ENCODE data around the gene C1QL1.

Gene C1QL1

DNA sequence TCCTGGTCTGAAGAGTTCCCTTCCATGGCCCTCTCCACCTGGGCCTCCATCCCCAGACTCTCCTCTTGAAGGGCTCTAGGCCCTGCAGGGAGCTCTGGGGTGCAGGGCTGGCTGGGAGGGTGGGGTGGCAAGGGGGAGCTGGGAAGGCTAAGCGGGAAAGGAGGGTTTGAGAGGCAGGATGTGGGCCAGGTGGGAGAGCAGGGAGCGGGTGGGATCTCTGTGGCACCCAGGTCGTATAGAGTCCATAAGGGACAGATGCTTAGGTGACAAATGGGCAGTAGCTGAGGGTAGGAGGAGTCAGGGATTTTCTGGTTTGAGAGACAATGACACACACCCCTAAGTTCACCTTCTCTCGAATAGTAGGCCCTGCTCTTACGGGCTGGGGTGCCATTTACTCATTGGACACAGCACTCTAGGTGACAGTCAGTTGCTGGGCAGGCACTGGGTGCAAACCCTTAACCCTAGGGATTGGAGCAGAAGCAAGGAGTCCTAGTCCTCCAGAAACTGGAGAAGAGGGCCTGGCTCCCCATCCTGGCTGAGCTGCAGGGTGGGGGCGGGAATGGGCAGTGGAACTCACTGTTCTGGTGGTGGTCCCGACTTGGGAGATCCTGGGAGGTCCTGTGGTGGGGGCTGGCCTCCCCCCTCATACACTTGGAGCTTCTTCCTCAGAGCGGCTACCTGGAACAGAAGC lies 35.9 kb downstream of the C1QL1 start:
- no peak for DNase-seq

DNA sequence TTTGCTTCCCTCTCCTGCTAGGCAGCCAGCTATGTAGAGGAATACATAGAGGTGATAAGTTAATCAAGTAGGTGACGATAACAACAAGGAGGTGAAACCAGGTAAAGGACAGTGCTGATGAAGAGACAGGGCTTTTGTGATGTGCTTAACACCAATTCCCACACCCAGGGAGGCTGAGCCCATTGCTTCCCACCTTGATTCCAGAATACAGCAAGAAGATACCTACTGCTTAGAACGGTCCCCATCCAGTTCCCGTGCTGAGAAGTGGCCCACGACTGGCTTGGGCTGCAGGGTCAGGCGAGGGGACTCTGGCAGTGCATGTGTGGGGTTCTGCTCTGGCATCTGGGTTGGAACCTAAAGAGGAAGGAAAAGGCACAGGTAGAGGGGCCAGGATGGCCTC lies 36.7 kb downstream of the C1QL1 start:
- DNase-seq, result no peak

DNA sequence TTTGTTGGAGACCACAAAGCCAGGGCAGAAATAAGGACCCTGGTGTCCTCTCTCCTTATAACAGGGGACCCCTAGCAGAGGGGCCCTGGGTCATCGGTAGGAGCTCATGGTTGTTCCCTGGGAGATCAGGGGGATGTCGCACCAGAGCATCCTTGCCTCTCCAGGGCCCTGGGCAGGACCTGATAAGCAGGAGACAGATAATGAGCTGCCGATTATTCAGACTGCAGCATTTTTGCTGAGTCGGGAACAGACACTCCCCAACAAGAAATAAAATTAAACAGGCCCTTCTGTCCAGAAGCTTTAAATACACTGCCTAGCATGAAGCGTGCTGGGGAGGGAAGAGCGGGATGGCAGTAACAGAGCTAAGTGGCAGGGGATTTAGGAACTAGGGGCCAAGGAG lies 37.4 kb downstream of the C1QL1 start:
- DNase-seq, result no peak

DNA sequence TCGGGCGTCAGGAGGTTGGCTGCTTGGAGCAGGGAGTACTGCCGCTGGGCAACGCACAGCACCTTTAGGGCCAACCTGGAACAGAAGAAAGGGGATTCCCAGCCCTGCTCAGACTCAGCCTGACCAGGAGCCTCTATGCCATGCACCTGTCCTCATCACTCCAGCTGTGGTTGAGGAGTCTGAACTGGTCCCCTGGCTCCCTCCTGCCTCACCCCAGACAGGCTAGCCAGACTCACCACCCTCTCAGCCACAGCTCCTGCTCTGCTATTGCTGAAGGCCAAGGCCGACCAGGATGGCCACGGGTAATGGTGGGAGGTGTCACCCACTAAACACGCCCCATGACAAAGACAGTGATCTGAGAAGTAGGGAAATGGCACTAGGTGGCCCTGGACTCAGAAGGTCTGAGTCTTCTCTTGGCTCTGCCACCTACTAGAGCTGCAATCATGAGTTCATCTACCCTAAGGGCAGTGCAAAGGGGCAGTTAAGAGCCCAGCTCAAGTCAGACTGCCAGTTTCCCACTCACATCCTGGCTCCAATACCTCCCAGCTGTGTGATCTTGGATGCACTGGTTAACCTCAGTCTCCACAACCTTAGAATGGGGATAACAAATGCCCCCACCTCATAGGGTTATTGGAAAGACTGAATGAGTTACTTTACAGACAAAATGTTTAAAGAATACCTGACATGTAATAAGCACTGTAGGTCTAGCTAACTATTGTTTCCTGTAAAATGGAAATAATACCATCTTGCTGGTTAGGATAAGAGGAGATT lies 39.0 kb downstream of the C1QL1 start:
- DNase-seq, result no peak

DNA sequence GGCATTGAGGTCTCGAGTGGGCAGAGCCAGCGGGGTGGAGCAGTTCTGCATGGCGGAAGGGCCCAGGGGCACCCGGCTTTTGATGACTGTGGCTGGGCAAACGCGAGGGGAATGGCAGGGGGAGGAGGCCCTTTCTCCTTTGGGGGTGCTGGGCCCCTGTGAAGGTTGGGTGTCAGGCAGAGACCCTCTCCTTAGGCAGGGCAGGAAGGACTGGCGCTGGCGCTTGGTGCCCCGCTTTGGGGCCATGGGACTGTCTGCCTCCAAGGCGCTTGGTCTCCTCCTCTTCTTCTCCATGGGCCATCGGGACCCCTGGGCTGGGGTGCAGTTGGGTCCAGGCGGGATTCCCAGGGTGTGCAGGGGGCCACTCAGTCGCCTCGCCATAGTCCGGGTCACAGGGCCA lies 40.0 kb downstream of the C1QL1 start:
- no peak for DNase-seq

DNA sequence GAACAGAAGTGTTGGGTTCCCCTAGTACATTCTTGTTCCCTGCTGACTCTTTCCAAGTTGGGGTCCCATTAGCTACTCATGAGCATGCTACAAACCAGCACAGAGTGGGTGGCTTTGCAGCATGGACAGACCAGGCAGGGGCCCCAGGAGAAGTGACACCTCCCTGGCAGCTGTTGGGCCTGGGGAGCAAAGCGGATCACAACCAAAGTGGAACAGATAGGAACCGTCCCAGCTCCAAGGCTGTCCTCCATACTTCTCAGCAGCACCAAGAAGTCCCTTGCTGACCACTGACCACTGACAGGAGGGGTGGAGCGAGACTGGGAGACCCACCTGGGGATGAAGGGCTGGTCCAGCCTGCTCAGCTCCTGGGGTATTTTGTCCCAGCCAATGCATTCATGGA lies 40.4 kb downstream of the C1QL1 start:
- DNase-seq, result no peak

DNA sequence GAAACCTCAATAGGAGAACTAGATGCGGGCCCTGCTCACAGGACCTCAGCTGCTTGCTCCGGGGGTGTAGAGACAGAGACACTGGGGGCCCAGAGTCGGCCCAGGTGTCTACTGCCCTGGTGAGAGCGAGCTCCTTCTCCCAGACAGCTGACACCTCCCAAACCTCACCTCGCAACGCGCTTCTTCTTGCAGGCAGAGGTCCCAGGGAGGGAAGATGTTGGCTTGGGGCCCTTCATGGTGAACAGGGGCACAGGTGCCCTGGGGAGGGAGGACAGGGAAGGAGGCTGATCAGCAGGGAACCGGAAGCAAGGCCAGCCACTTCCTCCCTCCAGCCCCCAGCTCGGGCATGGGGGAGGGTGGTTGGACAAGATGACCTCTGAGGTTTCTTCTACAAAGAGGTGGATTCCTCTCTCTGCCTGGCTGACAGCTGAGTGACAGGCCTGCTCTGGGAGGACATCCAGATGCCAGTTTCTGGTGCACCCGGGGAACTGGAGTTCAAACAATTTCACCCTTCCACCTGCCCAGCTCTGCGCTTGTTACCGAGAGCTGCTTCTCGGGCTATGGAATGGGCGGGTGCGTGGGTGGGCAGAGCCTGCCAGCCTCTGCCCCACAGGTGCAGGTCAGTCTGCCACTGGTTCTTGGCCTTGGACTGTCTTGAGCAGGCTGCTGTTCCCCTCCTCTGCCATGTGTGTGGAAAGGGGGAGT lies 41.1 kb downstream of the C1QL1 start:
- no peak for DNase-seq

DNA sequence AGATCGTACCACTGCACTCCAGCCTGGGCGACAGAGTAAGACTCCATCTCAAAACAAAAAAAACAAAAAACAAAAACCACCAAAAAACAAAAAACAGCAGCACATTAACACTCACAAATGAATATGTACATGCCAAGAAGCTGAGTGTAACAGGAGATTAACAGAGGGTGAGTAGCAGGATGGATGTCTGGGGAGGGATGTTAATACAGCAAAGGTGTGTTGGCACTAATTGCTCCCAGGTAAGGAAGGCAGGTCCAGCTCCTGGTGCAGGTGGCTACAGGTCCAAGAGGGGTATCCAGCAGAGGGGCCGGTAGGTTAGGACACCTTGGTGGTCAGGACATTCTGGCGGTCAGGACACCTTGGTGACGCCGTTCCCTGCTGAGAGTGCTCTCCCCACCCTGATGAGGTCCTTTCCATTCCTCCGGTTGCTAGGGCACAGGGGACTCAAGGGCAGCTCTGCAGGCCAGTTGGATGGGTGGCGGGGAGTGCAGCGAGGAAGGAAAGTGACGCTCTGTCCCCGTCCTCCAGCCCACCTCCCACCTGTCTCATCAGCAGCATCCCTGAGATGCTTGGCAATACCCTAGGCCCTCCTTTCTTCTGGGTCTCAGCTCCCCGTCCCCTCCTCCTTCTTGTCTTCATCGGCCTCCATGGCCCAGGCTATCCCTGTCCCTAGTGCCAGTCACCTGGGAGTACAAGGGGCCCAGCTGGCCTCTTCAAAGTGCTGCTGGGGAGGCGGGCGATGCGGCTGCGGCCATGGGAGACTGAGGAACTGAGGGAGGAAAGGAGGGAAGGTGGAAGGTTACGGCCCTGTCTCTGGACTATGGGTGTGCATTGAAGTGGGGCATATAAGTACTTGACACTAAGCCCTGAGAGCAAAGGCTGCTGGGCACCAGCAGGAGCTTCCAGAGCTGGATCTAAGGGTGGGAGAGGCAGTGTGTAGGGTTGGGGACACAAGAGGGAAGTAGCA lies 42.1 kb downstream of the C1QL1 start:
- no peak for DNase-seq

DNA sequence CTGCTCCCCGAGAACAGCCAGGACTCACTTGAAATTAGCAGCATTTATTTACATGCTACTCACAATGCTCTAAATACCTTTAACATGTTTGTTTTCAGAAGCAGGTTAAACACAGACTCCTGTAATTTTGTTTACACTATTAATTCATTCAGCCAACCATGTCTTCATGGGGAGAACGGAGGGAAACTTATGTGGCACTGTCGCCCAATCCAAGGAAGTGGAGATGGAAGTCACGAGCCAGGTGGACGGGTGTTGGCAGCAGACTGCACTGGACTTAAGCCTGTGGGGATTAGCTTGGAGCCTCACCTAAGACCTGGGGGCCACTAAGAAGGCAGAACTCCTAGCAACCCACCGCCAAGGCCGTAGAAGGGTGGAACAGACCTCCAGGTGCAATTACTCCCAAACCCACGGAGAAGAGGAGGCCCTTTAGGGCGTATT lies 44.0 kb downstream of the C1QL1 start:
- no peak for DNase-seq

DNA sequence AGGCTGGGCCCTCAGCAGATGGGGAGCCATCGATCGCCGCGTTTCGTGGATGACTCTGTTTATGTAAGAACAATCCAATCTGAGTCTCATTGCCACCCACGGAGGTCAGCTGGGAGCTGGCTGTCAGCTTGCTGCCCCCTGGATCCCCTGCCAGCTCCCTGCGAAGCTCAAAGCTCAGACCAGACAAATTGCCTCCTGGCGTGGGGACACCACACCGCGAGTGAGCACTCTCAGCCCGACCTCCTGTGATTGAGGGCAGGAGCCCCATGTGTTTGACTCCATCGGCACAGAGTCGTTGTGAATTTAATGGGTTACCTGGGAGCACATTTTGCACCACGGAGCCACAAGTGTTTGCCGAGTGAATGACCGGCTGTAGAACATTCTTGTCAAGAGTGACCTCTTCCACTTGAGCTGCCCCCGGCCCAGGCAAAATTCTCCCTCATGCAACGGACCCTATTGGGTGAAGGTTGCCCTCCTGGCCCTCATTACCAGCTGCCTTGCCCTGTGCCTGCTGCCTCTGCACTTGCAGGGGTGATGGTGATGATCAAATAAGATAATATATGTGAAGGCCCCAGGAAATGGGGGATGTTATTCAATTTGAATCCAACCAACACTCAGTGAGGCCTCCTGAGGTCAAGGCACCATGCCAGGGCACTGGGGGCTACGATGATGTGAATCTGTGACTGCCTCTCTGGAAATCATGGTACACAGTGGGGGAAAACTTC lies 45.2 kb downstream of the C1QL1 start:
- no peak for DNase-seq

DNA sequence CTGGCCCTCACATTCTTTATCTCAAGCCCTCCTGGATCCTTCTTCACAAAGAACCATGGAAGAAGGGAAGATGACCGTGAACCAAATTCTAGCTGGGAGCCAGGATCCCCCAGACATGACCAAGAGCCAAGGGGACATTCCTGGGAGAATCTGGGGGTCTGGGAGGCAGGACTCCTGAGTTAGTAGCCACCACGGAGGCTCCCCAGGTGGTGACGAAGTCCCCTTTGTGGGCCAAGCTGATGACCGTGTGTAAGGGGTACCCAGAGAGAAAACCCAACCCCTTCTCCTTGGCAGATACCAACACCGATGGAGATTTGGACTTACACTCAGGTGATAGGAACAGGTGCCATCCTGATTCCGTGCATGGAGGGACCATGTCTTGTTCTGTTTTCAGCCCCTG lies 46.0 kb downstream of the C1QL1 start:
- DNase-seq, result no peak

DNA sequence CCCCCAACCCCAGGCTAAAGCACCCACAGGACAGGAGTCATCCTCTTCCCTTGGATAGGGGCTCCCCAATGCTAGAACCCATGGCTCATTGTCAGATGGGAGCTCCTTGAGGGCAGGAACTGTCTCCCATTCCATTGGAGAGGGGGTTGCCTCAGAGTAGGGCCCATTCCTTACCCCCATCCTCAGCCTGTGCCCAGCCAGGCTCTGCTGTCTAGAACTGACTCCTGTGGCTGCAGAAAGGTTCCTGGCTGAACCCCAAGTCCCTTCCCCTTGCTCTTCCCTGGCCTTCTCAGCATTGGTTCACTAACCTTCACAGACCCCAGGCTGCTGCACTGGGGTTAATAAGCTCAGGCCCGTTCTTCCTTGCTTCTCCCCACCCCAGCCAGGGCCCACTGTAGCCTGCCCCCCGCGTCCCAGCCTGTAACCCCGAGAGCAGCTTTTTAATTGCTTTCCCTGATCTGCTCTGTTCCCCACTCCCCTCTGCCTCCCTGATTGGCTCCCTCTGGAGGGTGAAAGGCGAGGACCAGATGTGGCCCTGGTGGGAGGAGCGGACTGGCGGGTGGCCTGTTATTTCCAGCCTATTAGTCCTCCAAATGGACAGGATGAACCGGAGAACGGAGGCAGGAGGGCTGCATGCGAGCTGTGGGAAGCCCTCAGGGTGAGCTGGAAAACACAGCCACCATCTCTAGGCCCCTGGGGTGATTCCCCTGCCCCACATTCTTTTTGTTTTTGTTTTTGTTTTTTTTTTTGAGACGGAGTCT lies 46.8 kb downstream of the C1QL1 start:
- DNase-seq, result no peak

DNA sequence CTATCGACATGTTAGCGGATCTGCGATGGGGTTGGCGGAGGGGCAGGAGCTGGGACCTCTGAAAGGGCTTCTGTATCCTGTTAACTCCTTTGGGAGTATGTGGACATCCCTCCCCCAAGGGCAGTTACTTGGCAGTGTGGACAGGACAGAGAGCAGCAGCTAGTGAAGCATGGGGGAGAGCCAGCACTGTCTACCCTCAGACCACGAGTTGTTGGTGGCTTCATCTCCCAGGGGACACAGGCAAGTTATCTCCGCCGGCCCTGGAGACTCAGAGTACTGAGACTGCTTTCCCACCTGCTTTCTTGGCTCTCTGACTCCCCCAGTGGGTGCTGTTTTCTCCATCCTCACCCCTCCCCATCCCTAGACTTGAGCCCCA lies 47.5 kb downstream of the C1QL1 start:
- no peak for DNase-seq

DNA sequence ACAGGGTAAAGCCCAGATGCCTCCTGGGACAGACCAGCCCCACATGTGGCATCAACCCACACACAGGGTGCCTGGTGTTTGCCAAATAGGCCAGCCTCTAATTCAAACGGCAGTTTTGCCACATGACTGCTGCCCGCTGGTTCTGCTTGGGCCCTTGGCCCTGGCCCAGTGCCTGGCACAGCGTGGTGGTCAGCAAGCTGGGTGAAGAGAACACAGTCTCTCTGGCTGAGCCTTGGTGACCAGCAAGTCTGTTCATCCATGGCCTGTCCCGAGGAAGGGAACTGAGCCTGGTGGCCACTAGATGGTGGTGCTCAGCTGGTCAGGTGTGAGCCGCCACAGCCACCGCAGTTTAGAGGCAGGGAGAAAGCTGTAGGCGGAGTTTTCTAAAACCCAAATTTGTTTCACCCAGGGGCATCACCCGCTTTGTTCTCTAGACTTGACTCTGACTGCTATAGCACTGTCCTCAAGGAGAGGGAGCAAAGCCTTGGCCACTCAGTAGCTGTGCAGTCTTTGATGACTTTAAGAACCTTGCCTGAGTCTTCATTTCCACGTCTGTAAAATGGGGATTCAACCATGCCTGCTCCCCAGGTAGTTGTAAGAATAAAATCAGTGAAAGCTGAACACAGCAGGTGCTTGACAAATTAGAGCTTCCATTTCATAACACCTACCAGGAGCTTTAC lies 48.1 kb downstream of the C1QL1 start:
- DNase-seq, result peak in 47 of 51 donors; percentile 30 to 89 (median 70)

DNA sequence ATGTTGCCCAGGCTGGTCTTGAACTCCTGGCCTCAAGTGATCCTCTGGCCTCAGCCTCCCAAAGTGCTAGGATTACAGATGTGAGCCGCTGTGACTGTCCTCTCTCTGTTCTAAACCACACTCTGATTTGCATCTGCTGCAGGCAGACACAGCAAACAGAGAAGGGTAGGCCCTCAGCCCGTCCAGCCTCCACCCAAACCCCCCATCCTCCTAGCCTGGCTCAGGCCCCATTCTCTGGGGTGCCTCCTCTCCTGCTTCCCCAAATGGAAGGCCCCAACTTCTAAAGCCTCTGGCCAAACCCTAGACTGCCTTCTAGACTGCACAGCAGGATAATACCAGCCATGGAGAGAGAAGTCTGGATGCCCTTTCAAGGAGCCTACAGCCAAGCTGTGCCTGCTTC lies 48.7 kb downstream of the C1QL1 start:
- DNase-seq, result no peak

DNA sequence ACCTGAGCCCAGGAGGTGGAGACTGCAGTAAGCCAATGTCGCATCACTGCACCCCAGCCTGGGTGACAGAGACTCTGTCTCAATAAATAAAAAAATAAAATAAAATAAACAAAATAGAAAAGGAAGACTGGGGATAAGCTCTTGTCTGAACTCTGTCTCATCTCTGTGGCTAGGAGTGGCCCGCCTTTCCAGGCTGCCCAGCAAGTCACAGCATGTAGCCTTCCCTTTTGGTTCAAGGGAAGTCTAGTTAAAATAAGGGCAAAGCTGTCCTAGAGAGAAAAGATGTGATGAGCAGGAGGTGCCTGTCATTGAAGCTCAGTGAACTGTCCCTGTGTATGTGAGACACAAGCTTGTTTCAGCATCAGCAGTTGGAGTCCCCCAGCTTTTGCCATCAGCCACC lies 50.1 kb downstream of the C1QL1 start:
- no peak for DNase-seq

DNA sequence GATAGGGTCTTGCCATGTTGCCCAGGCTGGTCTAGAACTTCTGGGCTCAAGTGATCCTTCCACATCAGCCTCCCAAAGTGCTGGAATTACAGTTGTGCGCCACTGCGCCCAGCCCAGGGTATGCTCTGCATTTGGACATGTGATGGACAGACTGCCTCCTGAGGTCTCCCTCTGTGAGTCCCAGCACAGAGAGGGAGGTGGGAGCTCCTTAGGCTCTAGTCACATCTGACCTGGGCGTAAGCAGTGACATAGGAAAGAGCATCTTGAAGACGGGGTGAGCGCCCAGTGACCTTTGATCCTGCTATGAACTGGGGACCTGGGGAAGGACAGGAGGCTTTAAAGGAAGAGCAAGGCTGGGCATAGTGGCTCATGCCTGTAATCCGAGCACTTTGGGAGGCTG lies 50.6 kb downstream of the C1QL1 start:
- DNase-seq, result no peak

DNA sequence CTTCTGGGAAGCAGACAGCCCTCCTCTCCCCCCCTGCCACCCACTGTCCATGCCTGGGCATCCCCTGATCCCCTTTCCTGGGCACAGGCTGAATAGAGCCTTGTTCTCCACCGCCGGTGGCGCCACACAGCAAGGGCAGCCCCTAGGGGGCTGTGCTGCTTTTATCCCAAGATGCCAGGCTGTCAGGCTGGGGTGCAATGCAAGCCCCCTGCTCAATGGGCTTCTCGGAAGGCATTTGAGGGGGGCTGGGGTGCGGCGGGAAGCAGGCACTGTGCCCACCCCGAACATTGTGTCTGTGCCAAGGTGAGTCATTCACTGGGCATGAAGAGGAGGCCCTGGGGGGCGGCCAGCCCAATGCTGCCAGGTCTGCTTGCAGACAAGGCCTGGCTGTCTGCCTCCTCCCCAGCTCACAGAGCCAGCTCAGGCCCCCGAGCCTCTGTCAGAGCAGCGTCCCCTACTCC lies 51.3 kb downstream of the C1QL1 start:
- peak in 47 of 51 donors; percentile 28 to 94 (median 78) for DNase-seq
